HG02973 (cell line): ENCODE measurements around the gene RET.
A peak's percentile ranks its signal among the peaks of the same experiment; 100 is the strongest.

Source experiments
- ATAC-seq: cut with Tn5 transposase; IDR thresholded peaks from one replicate; pipeline ENCODE4 v1.9.1; 2021; ENCODE audit warnings: moderate library complexity; ENCODE audit not compliant: unreplicated experiment

The RET gene

GRCh38 chr10:43160046-43160920 is 83.4 kb downstream of the RET start:
- ATAC-seq, result peak; percentile 52

GRCh38 chr10:43160921-43161255 is 84.0 kb downstream of the RET start:
- ATAC-seq, result peak; percentile 88

GRCh38 chr10:43162604-43163003 is 85.7 kb downstream of the RET start:
- ATAC-seq, result no peak

- ATAC-seq, result no peak
Measured at GRCh38 chr10:43166207-43166879, 89.5 kb downstream of the RET start.

- no peak for ATAC-seq
Measured at GRCh38 chr10:43166880-43167497, 90.1 kb downstream of the RET start.

- ATAC-seq, result no peak
Measured at GRCh38 chr10:43167498-43167889, 90.6 kb downstream of the RET start.

- ATAC-seq, result no peak
Measured at GRCh38 chr10:43170491-43170890, 93.6 kb downstream of the RET start.

- ATAC-seq, result no peak
Measured at GRCh38 chr10:43172645-43173044, 95.8 kb downstream of the RET start.

- ATAC-seq, result no peak
Measured at GRCh38 chr10:43173120-43173519, 96.3 kb downstream of the RET start.

GRCh38 chr10:43174969-43175368 is 98.1 kb downstream of the RET start:
- no peak for ATAC-seq

- ATAC-seq, result no peak
Measured at GRCh38 chr10:43176271-43176670, 99.4 kb downstream of the RET start.

GRCh38 chr10:43177595-43177994 is 100.7 kb downstream of the RET start:
- ATAC-seq, result no peak
